MCF 10A (cell line): Measurements from ENCODE around the gene SELENOP. TPM values are rescaled to one million over a fixed set of nuclear protein-coding genes. Genes with fewer than 3 reads are reported as not detected.

Experiments used
- BruUV-seq: library from RNA; stranded (reverse); fragments of 400-500 nt; replicated peaks from 2 replicates; lab custom pipeline; 2021; lab: Mats Ljungman, UMichigan
- CTCF ChIA-PET: fragments of 300-600 bp; sonication (Branson Sonifier 250); formaldehyde crosslinking; extraction: SDS; loops from one replicate; lab custom pipeline; 2021; ENCODE audit warnings: antibody characterized with exemption, inconsistent platforms; lab: Yijun Ruan, JAX
- POLR2A ChIA-PET: fragments of 300-600, 350-650 bp; sonication (Branson Sonifier 250); formaldehyde crosslinking; extraction: SDS; loops from one replicate; lab custom pipeline; 2020; ENCODE audit warnings: antibody characterized with exemption, inconsistent platforms; lab: Yijun Ruan, JAX
- DNase-seq: peaks from one replicate; pipeline ENCODE4 v3.0.0-alpha.2; 2018; ENCODE audit not compliant: unreplicated experiment
- H3K27ac Mint-ChIP-seq: one replicate; pipeline ENCODE4 v1.8.0; 2022; ENCODE audit warnings: mild to moderate bottlenecking, low read depth, mixed read lengths; ENCODE audit not compliant: unreplicated experiment
- H3K27me3 Mint-ChIP-seq: one replicate; pipeline ENCODE4 v1.8.0; 2022; ENCODE audit warnings: mixed read lengths; ENCODE audit not compliant: insufficient read depth, unreplicated experiment
- H3K36me3 Mint-ChIP-seq: one replicate; pipeline ENCODE4 v1.8.0; 2022; ENCODE audit warnings: mild to moderate bottlenecking, moderate library complexity, mixed read lengths; ENCODE audit not compliant: insufficient read depth, unreplicated experiment
- H3K4me1 Mint-ChIP-seq: one replicate; pipeline ENCODE4 v1.8.0; 2022; ENCODE audit warnings: mixed read lengths; ENCODE audit not compliant: insufficient read depth, unreplicated experiment
- H3K4me3 Mint-ChIP-seq: one replicate; pipeline ENCODE4 v1.8.0; 2022; ENCODE audit warnings: mild to moderate bottlenecking, moderate library complexity, mixed read lengths; ENCODE audit not compliant: unreplicated experiment
- H3K9me3 Mint-ChIP-seq: one replicate; pipeline ENCODE4 v1.8.0; 2022; ENCODE audit warnings: mixed read lengths; ENCODE audit not compliant: unreplicated experiment
- intact Hi-C: fragments of 100-400 bp; cut with micrococcal nuclease; formaldehyde crosslinking; loops from 2 replicates; pipeline ENCODE4 v1.14.1; 2022
- total RNA-seq: library from RNA; stranded (reverse); gene quantifications from 2 replicates; pipeline ENCODE4 v1.2.3, GENCODE V29; 2022
- TF ChIP-seq, protein P1 (sequence below): fragments of 200-600 bp; IDR thresholded peaks from one replicate; pipeline ENCODE4 v1.8.0; 2022; ENCODE audit warnings: antibody characterized with exemption, mild to moderate bottlenecking; ENCODE audit not compliant: unreplicated experiment

The SELENOP gene
- total RNA-seq, 1 experiment from 2014 or later = 8.3 TPM

DNA sequence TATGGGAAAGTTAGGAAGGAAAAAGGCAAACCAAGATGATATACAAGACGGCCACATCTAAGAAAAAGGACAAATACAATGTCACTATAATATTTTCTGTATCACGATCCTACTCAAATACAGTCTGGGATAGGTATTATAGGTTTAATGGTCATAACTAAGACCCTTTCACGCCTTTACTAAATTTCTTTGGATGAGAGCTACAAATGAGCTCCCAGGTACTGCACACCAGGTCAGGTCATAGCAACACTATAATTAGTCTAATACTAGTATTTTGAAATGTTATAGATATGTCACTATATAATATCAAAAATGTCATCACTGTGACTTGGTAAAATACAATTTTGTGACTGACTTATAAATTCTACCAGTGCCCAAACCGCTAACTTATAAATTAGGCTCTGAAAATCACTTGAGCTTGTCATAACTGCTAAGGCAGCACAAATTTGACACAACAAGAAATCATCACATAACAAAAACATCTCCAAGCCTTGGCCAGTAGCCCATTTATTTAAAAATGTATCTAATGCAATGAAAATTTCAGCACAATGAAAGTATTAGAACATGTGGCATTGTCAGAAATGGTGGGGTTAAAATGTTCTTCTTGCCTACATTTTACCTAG lies 6.9 kb downstream of the SELENOP start:
- H3K36me3 Mint-ChIP-seq = peaks cover 46% of the 10 kb centered on the region
- CTCF ChIA-PET = interaction anchor here (0.6 to 1.7 kb wide), 2 partner anchors 11 to 85 kb away, joined by 3 to 4 read pairs; no protein-coding TSS in a partner anchor
- POLR2A ChIA-PET = no interaction called here

GRCh38 chr5:42801516-42802166 lies 10.1 kb downstream of the SELENOP start:
- H3K4me1 Mint-ChIP-seq = no peaks in the 10 kb centered on the region
- CTCF ChIA-PET = interaction anchor here (1.2 to 1.6 kb wide), 2 partner anchors 9 to 81 kb away, joined by 3 to 7 read pairs; no protein-coding TSS in a partner anchor
- intact Hi-C loops = no loop called here

More for the DNA sequence above, 6.9 kb downstream of the SELENOP start:
- TF ChIP-seq, protein P1, sequence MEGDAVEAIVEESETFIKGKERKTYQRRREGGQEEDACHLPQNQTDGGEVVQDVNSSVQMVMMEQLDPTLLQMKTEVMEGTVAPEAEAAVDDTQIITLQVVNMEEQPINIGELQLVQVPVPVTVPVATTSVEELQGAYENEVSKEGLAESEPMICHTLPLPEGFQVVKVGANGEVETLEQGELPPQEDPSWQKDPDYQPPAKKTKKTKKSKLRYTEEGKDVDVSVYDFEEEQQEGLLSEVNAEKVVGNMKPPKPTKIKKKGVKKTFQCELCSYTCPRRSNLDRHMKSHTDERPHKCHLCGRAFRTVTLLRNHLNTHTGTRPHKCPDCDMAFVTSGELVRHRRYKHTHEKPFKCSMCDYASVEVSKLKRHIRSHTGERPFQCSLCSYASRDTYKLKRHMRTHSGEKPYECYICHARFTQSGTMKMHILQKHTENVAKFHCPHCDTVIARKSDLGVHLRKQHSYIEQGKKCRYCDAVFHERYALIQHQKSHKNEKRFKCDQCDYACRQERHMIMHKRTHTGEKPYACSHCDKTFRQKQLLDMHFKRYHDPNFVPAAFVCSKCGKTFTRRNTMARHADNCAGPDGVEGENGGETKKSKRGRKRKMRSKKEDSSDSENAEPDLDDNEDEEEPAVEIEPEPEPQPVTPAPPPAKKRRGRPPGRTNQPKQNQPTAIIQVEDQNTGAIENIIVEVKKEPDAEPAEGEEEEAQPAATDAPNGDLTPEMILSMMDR = no peak
- no peak for DNase-seq
- Mint-ChIP-seq H3K27me3 (no peaks in the 10 kb centered on the region), H3K4me3 (no peak overlapping the region), H3K27ac (no peak overlapping the region), H3K9me3 (no peaks in the 10 kb centered on the region), H3K4me1 (peaks cover 6% of the 10 kb centered on the region)
- intact Hi-C loops = no loop called here
- BruUV-seq = no TSS peak

GRCh38 chr5:42800748-42801330 lies 10.9 kb downstream of the SELENOP start:
- Mint-ChIP-seq H3K27me3 (no peaks in the 10 kb centered on the region), H3K36me3 (peaks cover 34% of the 10 kb centered on the region), H3K4me1 (no peaks in the 10 kb centered on the region), H3K9me3 (peaks cover 6% of the 10 kb centered on the region), H3K27ac (no peak overlapping the region), H3K4me3 (no peak overlapping the region)
- TF ChIP-seq, protein P1 = no peak
- POLR2A ChIA-PET = interaction anchor here (0.6 to 4.9 kb wide), 5 partner anchors 10 to 168 kb away, joined by 3 to 45 read pairs (median 3); partner anchors contain the start of gene SELENOP
- no TSS peak for BruUV-seq
- no peak for DNase-seq
- CTCF ChIA-PET = interaction anchor here (1.2 to 1.6 kb wide), 2 partner anchors 10 to 82 kb away, joined by 3 to 7 read pairs; no protein-coding TSS in a partner anchor
- intact Hi-C loops = no loop called here

More at GRCh38 chr5:42801516-42802166, 10.1 kb downstream of the SELENOP start:
- TF ChIP-seq, protein P1 = no peak
- no TSS peak for BruUV-seq
- POLR2A ChIA-PET = interaction anchor here (0.6 to 4.9 kb wide), 5 partner anchors 9 to 56 kb away, joined by 3 to 45 read pairs (median 3); partner anchors contain the start of gene SELENOP
- no peaks in the 10 kb centered on the region for H3K27me3 Mint-ChIP-seq
- H3K9me3 Mint-ChIP-seq = peaks cover 6% of the 10 kb centered on the region
- no peak for DNase-seq
- H3K27ac Mint-ChIP-seq = no peak overlapping the region
- H3K4me3 Mint-ChIP-seq = no peak overlapping the region
- H3K36me3 Mint-ChIP-seq = peaks cover 42% of the 10 kb centered on the region

DNA sequence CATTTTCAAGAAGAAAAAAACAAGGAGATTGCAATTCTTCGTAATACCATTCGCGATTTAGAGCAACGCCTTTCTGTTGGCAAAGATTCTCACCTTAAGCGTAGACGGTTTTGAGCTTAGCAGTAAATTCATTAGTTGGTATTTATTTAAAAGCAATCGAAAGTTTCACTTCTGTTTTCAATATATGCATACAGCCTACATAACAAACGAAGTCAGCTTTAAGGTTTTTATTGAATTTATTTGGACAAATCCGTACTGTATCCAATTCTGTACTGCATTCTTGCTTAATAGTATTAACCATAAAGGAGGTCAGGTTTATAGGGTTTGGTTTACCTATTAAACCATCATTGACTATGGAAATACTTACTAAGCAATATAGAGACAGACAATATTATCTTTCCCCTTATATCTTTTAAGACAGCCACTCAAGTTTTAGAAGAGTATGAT lies 12.0 kb downstream of the SELENOP start:
- TF ChIP-seq, protein P1 = no peak
- Mint-ChIP-seq H3K27me3 (no peaks in the 10 kb centered on the region), H3K4me1 (no peaks in the 10 kb centered on the region), H3K4me3 (no peak overlapping the region), H3K9me3 (peaks cover 6% of the 10 kb centered on the region), H3K27ac (no peak overlapping the region), H3K36me3 (peaks cover 25% of the 10 kb centered on the region)
- CTCF ChIA-PET = no interaction called here
- no TSS peak for BruUV-seq
- no peak for DNase-seq
- intact Hi-C loops = no loop called here
- POLR2A ChIA-PET = interaction anchor here (1.1 to 4.9 kb wide), 2 partner anchors 11 to 26 kb away, joined by 3 to 45 read pairs; partner anchors contain the start of gene SELENOP
